ENCODE data around the gene C1orf167.

Gene C1orf167

GRCh38 chr1:11796036-11796828 is 34.2 kb downstream of the C1orf167 start:
- Histone ChIP-seq H3K36me3 (replicated peaks in 1 of 2; ENCODE audit: control insufficient read depth in 2 of 2, insufficient read depth in 2 of 2, low read length in 2 of 2) (peaks cover 34 to 63% of the 10 kb centered on the region in 2 donors), H3K23ac (ENCODE audit: low read depth, low read length, poor library complexity) (no peak overlapping the region), H3K4me2 (ENCODE audit: insufficient read depth, low read length, poor library complexity, severe bottlenecking) (no peak overlapping the region), H4K91ac (ENCODE audit: low read depth, low read length, poor library complexity) (no peak overlapping the region), H2AFZ (ENCODE audit: low read length) (no peak overlapping the region), H3K4me1 (ENCODE audit: control insufficient read depth in 2 of 2, insufficient read depth in 1 of 2, low read depth in 1 of 2, low read length in 2 of 2) (no peaks in the 10 kb centered on the region), H2AK5ac (ENCODE audit: low read depth, low read length) (no peak overlapping the region), H2BK5ac (ENCODE audit: low read length) (no peak overlapping the region), H2BK12ac (ENCODE audit: low read length) (no peak overlapping the region), H2BK120ac (ENCODE audit: low read depth, low read length) (no peak overlapping the region), H3K14ac (ENCODE audit: low read length) (no peak overlapping the region), H3K18ac (ENCODE audit: low read length) (no peak overlapping the region), H3K27me3 (ENCODE audit: control insufficient read depth in 3 of 3, insufficient read depth in 3 of 3, low read depth in 1 of 3, low read length in 3 of 3) (no peaks in the 10 kb centered on the region), H3K27ac (replicated peaks; ENCODE audit: low read length) (no peak overlapping the region), H4K8ac (ENCODE audit: low read depth, low read length) (no peak overlapping the region), H3K4ac (ENCODE audit: low read length) (no peak overlapping the region), H3K9me3 (replicated peaks in 1 of 2; ENCODE audit: control insufficient read depth in 2 of 2, insufficient read depth in 1 of 2, low read depth in 1 of 2, low read length in 2 of 2) (peaks cover 0 to 2% of the 10 kb centered on the region in 2 donors), H2BK15ac (ENCODE audit: low read length) (no peak overlapping the region), H3K4me3 (ENCODE audit: low read length in 2 of 2) (no peak overlapping the region), H3K79me1 (ENCODE audit: low read depth, low read length) (no peaks in the 10 kb centered on the region), H3K9ac (ENCODE audit: low read depth, low read length, poor library complexity) (no peak overlapping the region)
- DNase-seq (ENCODE audit: low spot score) = no peak
- no CpG with 5 or more reads among the region's 15 CpGs for WGBS, 2 donors (ENCODE audit: extremely low coverage in 2 of 2, insufficient read length in 2 of 2, insufficient replicate concordance in 1 of 2)

GRCh38 chr1:11797525-11798216 is 35.7 kb downstream of the C1orf167 start:
- no peak overlapping the region for H3K4ac ChIP-seq (ENCODE audit: low read length)
- no peaks in the 10 kb centered on the region for H3K9me3 ChIP-seq (replicated peaks in 1 of 2; ENCODE audit: control insufficient read depth in 2 of 2, insufficient read depth in 1 of 2, low read depth in 1 of 2, low read length in 2 of 2)
- no peak overlapping the region for H3K9ac ChIP-seq (ENCODE audit: low read depth, low read length, poor library complexity)
- no peak overlapping the region for H2BK12ac ChIP-seq (ENCODE audit: low read length)
- peaks cover 31 to 58% of the 10 kb centered on the region in 2 donors for H3K36me3 ChIP-seq (replicated peaks in 1 of 2; ENCODE audit: control insufficient read depth in 2 of 2, insufficient read depth in 2 of 2, low read length in 2 of 2)
- H2AK5ac ChIP-seq (ENCODE audit: low read depth, low read length) = no peak overlapping the region
- no CpG with 5 or more reads among the region's 6 CpGs for WGBS, 2 donors (ENCODE audit: extremely low coverage in 2 of 2, insufficient read length in 2 of 2, insufficient replicate concordance in 1 of 2)
- H2AFZ ChIP-seq (ENCODE audit: low read length) = no peak overlapping the region
- H4K8ac ChIP-seq (ENCODE audit: low read depth, low read length) = no peak overlapping the region
- no peak overlapping the region for H2BK15ac ChIP-seq (ENCODE audit: low read length)
- no peak overlapping the region for H3K18ac ChIP-seq (ENCODE audit: low read length)
- no peaks in the 10 kb centered on the region for H3K27me3 ChIP-seq (ENCODE audit: control insufficient read depth in 3 of 3, insufficient read depth in 3 of 3, low read depth in 1 of 3, low read length in 3 of 3)
- no peaks in the 10 kb centered on the region for H3K79me1 ChIP-seq (ENCODE audit: low read depth, low read length)
- peaks cover under 1 to 7% of the 10 kb centered on the region in 2 donors for H3K4me1 ChIP-seq (ENCODE audit: control insufficient read depth in 2 of 2, insufficient read depth in 1 of 2, low read depth in 1 of 2, low read length in 2 of 2)
- no peak overlapping the region for H3K14ac ChIP-seq (ENCODE audit: low read length)
- no peak overlapping the region for H4K91ac ChIP-seq (ENCODE audit: low read depth, low read length, poor library complexity)
- H3K27ac ChIP-seq (replicated peaks; ENCODE audit: low read length) = no peak overlapping the region
- no peak overlapping the region for H2BK120ac ChIP-seq (ENCODE audit: low read depth, low read length)
- no peak overlapping the region for H3K23ac ChIP-seq (ENCODE audit: low read depth, low read length, poor library complexity)
- DNase-seq (ENCODE audit: low spot score) = no peak
- H2BK5ac ChIP-seq (ENCODE audit: low read length) = no peak overlapping the region
- H3K4me2 ChIP-seq (ENCODE audit: insufficient read depth, low read length, poor library complexity, severe bottlenecking) = no peak overlapping the region
- H3K4me3 ChIP-seq (ENCODE audit: low read length in 2 of 2) = no peak overlapping the region

- H3K36me3 ChIP-seq (replicated peaks in 1 of 2; ENCODE audit: control insufficient read depth in 2 of 2, insufficient read depth in 2 of 2, low read length in 2 of 2) = peaks cover 29 to 51% of the 10 kb centered on the region in 2 donors
- no CpG with 5 or more reads among the region's 5 CpGs for WGBS, 2 donors (ENCODE audit: extremely low coverage in 2 of 2, insufficient read length in 2 of 2, insufficient replicate concordance in 1 of 2)
- no peak overlapping the region for H3K9ac ChIP-seq (ENCODE audit: low read depth, low read length, poor library complexity)
Observed at GRCh38 chr1:11799099-11799498, 37.1 kb downstream of the C1orf167 start.

DNA sequence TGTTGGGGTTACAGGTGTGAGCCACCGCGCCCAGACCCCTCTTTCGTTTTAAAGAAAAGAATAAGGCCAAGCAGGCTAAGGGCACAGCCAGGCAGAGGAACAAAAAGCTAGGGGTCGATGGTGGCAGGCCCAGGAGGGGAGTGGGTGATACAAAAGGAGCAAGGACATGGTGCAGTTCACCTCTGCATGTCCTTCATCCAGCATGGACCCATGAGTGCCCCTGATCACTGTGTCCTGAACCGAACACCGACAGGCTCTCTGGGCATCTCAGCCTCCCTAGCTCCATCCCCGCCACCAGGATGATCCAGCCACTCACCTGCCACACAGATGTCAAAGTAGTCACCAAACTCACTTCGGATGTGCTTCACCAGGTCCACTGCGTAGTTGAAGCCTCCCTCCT is 37.9 kb downstream of the C1orf167 start:
- H3K27me3 ChIP-seq (ENCODE audit: control insufficient read depth in 3 of 3, insufficient read depth in 3 of 3, low read depth in 1 of 3, low read length in 3 of 3) = no peaks in the 10 kb centered on the region

More at GRCh38 chr1:11799099-11799498, 37.1 kb downstream of the C1orf167 start:
- no peak overlapping the region for H3K4ac ChIP-seq (ENCODE audit: low read length)
- H3K79me1 ChIP-seq (ENCODE audit: low read depth, low read length) = peaks cover 2% of the 10 kb centered on the region
- no peaks in the 10 kb centered on the region for H3K9me3 ChIP-seq (replicated peaks in 1 of 2; ENCODE audit: control insufficient read depth in 2 of 2, insufficient read depth in 1 of 2, low read depth in 1 of 2, low read length in 2 of 2)
- H2AFZ ChIP-seq (ENCODE audit: low read length) = no peak overlapping the region
- H3K18ac ChIP-seq (ENCODE audit: low read length) = no peak overlapping the region
- no peak for DNase-seq (ENCODE audit: low spot score)
- H3K23ac ChIP-seq (ENCODE audit: low read depth, low read length, poor library complexity) = no peak overlapping the region
- H3K14ac ChIP-seq (ENCODE audit: low read length) = no peak overlapping the region
- H2BK5ac ChIP-seq (ENCODE audit: low read length) = no peak overlapping the region
- H2AK5ac ChIP-seq (ENCODE audit: low read depth, low read length) = no peak overlapping the region
- no peaks in the 10 kb centered on the region for H3K27me3 ChIP-seq (ENCODE audit: control insufficient read depth in 3 of 3, insufficient read depth in 3 of 3, low read depth in 1 of 3, low read length in 3 of 3)
- no peak overlapping the region for H2BK15ac ChIP-seq (ENCODE audit: low read length)
- H3K4me1 ChIP-seq (ENCODE audit: control insufficient read depth in 2 of 2, insufficient read depth in 1 of 2, low read depth in 1 of 2, low read length in 2 of 2) = peaks cover 11 to 18% of the 10 kb centered on the region in 2 donors
- no peak overlapping the region for H3K27ac ChIP-seq (replicated peaks; ENCODE audit: low read length)
- peak overlapping the region in 1 of 2 donors; percentile 5 for H3K4me3 ChIP-seq (ENCODE audit: low read length in 2 of 2)
- H4K91ac ChIP-seq (ENCODE audit: low read depth, low read length, poor library complexity) = no peak overlapping the region
- H3K4me2 ChIP-seq (ENCODE audit: insufficient read depth, low read length, poor library complexity, severe bottlenecking) = no peak overlapping the region
- no peak overlapping the region for H4K8ac ChIP-seq (ENCODE audit: low read depth, low read length)
- no peak overlapping the region for H2BK12ac ChIP-seq (ENCODE audit: low read length)
- H2BK120ac ChIP-seq (ENCODE audit: low read depth, low read length) = no peak overlapping the region

More for the DNA sequence above, 37.9 kb downstream of the C1orf167 start:
- WGBS, 2 donors (ENCODE audit: extremely low coverage in 2 of 2, insufficient read length in 2 of 2, insufficient replicate concordance in 1 of 2) = no CpG with 5 or more reads among the region's 9 CpGs
- H3K18ac ChIP-seq (ENCODE audit: low read length) = no peak overlapping the region
- H2BK120ac ChIP-seq (ENCODE audit: low read depth, low read length) = no peak overlapping the region
- H3K23ac ChIP-seq (ENCODE audit: low read depth, low read length, poor library complexity) = peak overlapping the region; percentile 47
- H3K4ac ChIP-seq (ENCODE audit: low read length) = no peak overlapping the region
- H3K27ac ChIP-seq (replicated peaks; ENCODE audit: low read length) = no peak overlapping the region
- no peak overlapping the region for H3K4me3 ChIP-seq (ENCODE audit: low read length in 2 of 2)
- H3K79me1 ChIP-seq (ENCODE audit: low read depth, low read length) = peaks cover 2% of the 10 kb centered on the region
- H3K14ac ChIP-seq (ENCODE audit: low read length) = no peak overlapping the region
- H3K4me2 ChIP-seq (ENCODE audit: insufficient read depth, low read length, poor library complexity, severe bottlenecking) = no peak overlapping the region
- H3K9me3 ChIP-seq (replicated peaks in 1 of 2; ENCODE audit: control insufficient read depth in 2 of 2, insufficient read depth in 1 of 2, low read depth in 1 of 2, low read length in 2 of 2) = no peaks in the 10 kb centered on the region
- H2BK15ac ChIP-seq (ENCODE audit: low read length) = no peak overlapping the region
- H2BK5ac ChIP-seq (ENCODE audit: low read length) = no peak overlapping the region
- no peak overlapping the region for H4K91ac ChIP-seq (ENCODE audit: low read depth, low read length, poor library complexity)
- H2AFZ ChIP-seq (ENCODE audit: low read length) = no peak overlapping the region
- no peak overlapping the region for H2BK12ac ChIP-seq (ENCODE audit: low read length)
- peaks cover 15 to 22% of the 10 kb centered on the region in 2 donors for H3K4me1 ChIP-seq (ENCODE audit: control insufficient read depth in 2 of 2, insufficient read depth in 1 of 2, low read depth in 1 of 2, low read length in 2 of 2)
- no peak for DNase-seq (ENCODE audit: low spot score)
- H3K36me3 ChIP-seq (replicated peaks in 1 of 2; ENCODE audit: control insufficient read depth in 2 of 2, insufficient read depth in 2 of 2, low read length in 2 of 2) = peaks cover 27 to 43% of the 10 kb centered on the region in 2 donors
- no peak overlapping the region for H3K9ac ChIP-seq (ENCODE audit: low read depth, low read length, poor library complexity)
- H4K8ac ChIP-seq (ENCODE audit: low read depth, low read length) = no peak overlapping the region
- no peak overlapping the region for H2AK5ac ChIP-seq (ENCODE audit: low read depth, low read length)

Measured in neuronal stem cell (in vitro differentiated cells).